Femur (tissue), 1 donor: ENCODE results near the gene TCAIM.

ENCODE experiments used
- DNase-seq: peaks from one replicate; pipeline ENCODE4 v3.0.0-alpha.2; 2017

Gene TCAIM

DNA sequence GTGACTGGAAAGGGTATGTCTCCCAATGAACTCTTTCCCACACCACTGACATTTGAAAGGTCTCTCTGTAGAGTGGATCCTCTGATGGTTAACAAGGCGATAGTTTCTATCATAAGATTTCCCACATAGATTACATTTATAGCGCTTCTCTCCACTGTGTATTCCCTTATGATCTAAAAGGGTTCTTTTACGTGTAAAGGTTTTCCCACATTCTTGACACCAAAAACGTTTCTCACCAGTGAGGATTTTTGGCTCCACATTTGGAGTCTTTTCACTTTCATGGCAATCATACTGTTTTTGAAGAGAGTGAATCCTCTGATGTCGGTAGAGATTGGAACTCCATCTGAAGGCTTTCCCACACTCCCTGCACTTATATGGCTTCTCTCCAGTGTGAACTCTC lies 108.4 kb downstream of the TCAIM start:
- DNase-seq = no peak

DNA sequence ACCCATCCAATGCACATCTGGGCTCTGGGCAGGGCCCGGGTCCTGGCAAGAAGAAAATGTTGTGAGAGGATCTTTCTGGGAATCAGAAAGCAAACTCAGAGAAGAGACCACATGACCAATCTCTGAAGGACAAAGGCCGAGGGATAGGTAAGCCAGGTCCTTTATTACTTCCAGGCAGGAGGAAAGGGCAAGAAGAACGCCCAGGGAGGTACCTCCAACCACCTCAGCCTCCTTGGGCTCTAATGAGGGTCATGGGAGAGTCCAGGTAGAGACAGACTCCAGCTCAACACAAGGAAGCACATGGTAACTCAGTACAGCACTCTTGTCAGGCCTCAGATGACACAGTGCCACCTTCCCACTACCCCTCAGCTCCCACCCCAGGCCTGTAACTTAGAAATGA lies 112.9 kb downstream of the TCAIM start:
- no peak for DNase-seq

DNA sequence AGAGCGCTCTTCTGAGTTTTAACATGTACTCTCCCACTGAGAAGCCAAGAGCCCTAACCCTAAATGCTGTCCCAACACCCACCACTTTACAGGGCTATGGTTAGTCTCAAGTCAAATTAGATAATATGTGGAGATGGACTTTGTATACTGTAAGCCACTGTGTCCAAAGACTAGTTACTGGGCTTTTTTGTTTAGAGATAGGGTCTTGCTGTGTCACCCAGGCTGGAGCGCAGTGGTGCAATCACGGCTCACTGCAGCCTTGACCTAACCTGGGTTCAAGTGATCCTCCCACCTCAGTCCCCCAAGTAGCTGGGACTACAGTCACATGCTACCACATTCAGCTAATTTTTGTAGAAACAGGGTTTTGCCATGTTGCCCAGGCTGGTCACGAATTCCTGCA lies 115.7 kb downstream of the TCAIM start:
- no peak for DNase-seq

DNA sequence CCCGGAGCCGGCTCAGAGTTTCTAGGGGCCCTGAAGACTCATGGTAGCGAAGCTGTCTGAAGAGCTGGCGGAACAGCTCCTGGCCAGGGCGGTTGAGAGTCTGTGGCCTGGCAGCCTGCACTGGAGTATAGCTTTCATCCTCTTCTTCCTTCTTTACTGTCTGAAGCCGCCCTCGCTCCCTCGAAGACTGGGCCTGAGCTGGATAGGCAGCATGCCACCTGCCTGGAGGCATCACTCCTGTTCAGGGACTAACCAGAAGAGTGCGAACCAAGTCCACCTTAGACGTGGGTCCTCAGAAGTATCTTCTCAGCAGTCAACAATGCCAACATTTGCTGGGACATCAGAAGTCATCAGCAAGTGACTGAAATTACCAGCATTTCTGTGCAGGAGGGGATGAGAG lies 116.8 kb downstream of the TCAIM start:
- DNase-seq = no peak
